ENCODE results near the gene LMOD2.
A peak's percentile ranks its signal among the peaks of the same experiment; 100 is the strongest.
"Not testable (repeated sequence)": the region's sequence is repeated elsewhere in the genome, so short reads cannot be mapped to it uniquely, and the experiment has no call there.

The LMOD2 gene

GRCh38 chr7:123655614-123656013 lies at the start of gene LMOD2:
LMOD2 (plus strand) TSS chr7:123655866; CDS start chr7:123655964, 98 bp downstream.
- no peak for DNase-seq (ENCODE audit: low read depth)

GRCh38 chr7:123607423-123607975 lies 48.2 kb upstream of the LMOD2 start:
- DNase-seq (ENCODE audit: low read depth), result no peak

GRCh38 chr7:123608991-123609882 lies 46.4 kb upstream of the LMOD2 start:
- no peak for DNase-seq (ENCODE audit: low read depth)

DNA sequence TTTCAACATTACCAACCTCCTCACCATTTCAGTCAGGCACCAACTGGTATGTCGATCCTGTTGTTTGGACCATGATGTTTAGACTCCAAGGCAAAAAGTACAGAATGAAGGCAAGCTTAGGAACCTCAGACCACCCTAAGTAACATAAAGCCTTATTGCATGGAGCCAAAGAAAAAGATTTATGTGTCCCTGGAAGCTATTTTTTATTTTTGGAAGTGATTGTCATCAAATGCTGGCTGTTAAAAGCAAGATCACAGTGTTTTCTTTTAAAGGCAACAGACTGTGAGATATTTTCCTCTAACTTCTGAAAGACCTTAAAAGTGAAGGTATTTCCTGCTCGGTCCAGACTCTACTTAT lies 45.8 kb upstream of the LMOD2 start:
- DNase-seq (ENCODE audit: low read depth), result no peak

- no peak for DNase-seq (ENCODE audit: low read depth)
Measured at GRCh38 chr7:123612024-123612423, 43.6 kb upstream of the LMOD2 start.

DNA sequence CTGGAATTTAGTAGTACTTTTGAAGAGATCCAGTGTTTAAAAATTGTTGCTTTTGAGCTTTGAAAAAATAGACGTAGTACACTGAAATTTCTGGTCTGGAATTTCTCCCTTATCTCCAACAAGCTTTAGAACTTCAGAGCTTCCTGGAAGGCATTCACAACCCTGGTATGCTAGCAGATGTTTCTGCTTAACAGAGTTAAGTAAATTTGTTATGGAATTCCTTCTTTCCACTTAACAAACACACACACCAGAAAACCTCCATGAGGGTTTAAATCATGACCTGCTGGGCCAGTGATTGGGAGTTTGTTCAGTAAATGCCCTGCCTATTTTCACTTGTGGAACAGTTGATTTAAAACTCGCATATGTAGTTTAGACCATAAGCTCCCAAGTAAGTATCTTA lies 40.3 kb upstream of the LMOD2 start:
- DNase-seq (ENCODE audit: low read depth), result no peak

GRCh38 chr7:123616223-123616622 lies 39.4 kb upstream of the LMOD2 start:
- DNase-seq (ENCODE audit: low read depth), result no peak

- DNase-seq (ENCODE audit: low read depth), result no peak
Measured at GRCh38 chr7:123621707-123622106, 34.0 kb upstream of the LMOD2 start.

GRCh38 chr7:123622660-123623386 lies 32.8 kb upstream of the LMOD2 start:
- no peak for DNase-seq (ENCODE audit: low read depth)

- DNase-seq (ENCODE audit: low read depth), result peak; percentile 29
Measured at GRCh38 chr7:123624527-123625183, 31.0 kb upstream of the LMOD2 start.

DNA sequence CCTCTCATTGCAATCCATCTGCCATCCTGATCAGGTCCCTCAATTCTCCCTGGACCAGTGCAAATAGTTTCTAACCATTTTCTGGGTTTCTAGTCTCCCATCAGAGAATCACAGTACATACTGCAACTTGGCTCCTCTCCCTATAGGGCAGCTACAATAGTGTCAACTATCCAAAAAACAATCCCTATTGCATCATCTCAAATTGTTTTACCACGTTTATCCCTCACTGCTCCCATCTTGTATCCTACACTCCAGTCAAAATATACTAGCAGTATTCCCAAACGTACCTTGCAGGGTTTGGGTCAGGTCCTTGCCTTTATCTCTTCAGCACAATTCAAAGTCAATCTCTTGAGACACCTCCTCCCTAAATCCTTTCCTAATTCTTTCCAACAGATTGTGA lies 30.4 kb upstream of the LMOD2 start:
- DNase-seq (ENCODE audit: low read depth), result no peak

GRCh38 chr7:123627851-123628250 lies 27.8 kb upstream of the LMOD2 start:
- no peak for DNase-seq (ENCODE audit: low read depth)

DNA sequence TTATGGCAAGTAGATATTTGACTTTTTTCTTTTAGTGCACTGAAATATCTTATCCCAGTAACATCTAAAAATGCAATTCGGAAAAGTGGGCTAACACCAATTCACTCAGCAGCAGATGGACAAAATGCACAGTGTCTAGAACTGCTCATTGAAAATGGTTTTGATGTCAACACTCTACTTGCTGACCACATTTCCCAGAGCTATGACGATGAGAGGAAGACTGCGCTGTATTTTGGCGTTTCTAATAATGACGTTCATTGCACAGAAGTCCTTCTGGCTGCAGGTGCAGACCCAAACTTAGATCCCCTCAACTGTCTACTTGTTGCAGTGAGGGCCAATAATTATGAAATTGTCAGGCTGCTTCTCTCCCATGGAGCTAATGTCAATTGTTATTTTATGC lies 26.8 kb upstream of the LMOD2 start:
- no peak for DNase-seq (ENCODE audit: low read depth)

GRCh38 chr7:123629281-123629680 lies 26.4 kb upstream of the LMOD2 start:
- no peak for DNase-seq (ENCODE audit: low read depth)

GRCh38 chr7:123632808-123633207 lies 22.9 kb upstream of the LMOD2 start:
- DNase-seq (ENCODE audit: low read depth), result no peak

- DNase-seq (ENCODE audit: low read depth), result no peak
Measured at GRCh38 chr7:123633553-123633952, 22.1 kb upstream of the LMOD2 start.

DNA sequence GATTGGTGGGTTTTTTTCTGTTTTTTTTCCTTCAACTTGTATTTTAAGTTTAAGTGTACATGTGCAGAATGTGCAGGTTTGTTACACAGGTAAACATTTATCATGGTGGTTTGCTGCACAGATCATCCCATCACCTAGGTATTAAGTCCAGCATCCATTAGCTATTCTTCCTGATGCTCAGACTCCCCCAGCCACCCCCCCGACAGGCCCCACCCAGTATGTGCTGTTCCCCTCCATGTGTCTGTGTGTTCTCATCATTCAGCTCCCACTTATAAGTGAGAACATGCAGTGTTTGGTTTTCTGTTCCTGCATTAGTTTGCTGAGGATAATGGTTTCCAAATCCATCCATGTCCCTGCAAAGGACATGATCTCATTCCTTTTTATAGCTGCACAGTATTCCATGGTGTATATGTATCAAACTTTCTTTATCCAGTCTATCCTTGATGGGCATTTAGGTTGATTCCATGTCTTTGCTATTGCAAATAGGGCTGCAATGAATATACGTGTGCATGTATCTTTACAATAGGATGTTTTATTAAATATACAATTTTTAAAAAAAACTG lies 21.6 kb upstream of the LMOD2 start:
- DNase-seq (ENCODE audit: low read depth), result not testable (repeated sequence)

- no peak for DNase-seq (ENCODE audit: low read depth)
Measured at GRCh38 chr7:123635551-123636359, 19.9 kb upstream of the LMOD2 start.

DNA sequence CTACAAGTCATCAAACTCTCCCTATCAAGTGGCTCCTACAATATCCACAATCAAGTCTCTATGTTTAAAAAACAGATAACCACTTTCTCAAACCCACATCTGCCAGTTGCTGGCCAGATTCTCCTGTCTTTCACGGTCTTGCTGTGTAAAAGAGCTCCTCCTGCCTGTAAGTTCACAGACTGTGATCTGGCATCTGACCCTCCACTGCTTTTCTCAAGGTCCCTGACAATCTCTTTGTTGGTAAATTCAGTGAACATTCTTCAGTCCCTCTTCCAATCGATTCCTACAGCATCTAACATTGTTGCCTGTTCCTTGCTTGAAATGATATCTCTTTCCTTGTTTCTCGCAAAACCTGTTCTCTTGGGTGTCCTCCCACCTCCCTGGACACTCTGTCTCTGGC lies 18.5 kb upstream of the LMOD2 start:
- DNase-seq (ENCODE audit: low read depth), result no peak

DNA sequence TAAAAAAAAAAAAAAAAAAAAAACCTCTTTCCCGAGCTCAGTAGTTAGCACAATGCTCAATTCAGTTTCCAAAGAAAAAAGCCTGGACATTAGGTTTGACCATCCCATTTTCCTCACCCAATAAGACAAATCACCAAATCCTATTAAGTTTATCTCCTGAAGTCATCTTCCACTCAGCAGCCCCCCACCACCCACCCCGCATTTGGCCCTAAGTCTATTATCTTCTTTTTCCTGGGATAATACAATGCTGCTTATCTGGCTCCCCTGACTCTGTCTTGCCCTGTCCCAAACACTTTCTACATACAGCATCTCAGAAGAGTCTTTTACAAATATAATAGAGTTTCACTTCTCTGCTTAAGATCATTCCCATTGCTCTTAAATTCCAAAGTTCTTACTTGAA lies 17.8 kb upstream of the LMOD2 start:
- DNase-seq (ENCODE audit: low read depth), result no peak

DNA sequence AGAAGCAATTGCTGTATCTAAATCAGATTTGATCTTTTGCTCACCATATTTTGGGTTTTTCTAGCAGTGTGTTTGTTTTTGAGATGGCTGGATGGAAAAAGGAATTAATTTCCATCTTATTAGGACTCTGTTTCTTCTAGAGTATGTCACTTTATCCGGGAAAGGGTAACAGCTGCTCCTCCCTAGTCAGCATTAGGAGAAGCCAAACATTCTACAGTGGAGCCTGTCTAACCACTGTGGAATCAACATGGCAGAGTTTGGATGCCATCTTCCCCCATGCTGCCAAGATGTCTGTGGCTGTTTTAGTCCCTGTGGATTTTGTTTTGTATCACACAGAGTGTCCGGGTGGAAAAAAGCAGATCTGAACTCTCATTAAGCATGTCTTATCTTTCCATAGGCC lies 16.0 kb upstream of the LMOD2 start:
- no peak for DNase-seq (ENCODE audit: low read depth)
